DMS114 treated with DMSO at 0.1 percent for 48 hours (cell line): ENCODE results near the gene FGGY.
"Not testable (repeated sequence)": the region's sequence is repeated elsewhere in the genome, so short reads cannot be mapped to it uniquely, and the experiment has no call there.

Experiments
- DNase-seq: peaks from one replicate; lab custom pipeline; 2025; ENCODE audit not compliant: unreplicated experiment; lab: John Stamatoyannopoulos, UW

FGGY gene

GRCh38 chr1:59296358-59297256, at the start of gene FGGY:
TSS of gene FGGY (plus strand) at chr1:59297094. CDS start at chr1:59321550, 24,456 bp downstream.
- DNase-seq = peak; percentile 96

- no peak for DNase-seq
These were observed 48.1 kb upstream of the FGGY start for GRCh38 chr1:59248758-59249157.

GRCh38 chr1:59249396-59250137, 47.3 kb upstream of the FGGY start:
- DNase-seq = no peak

- DNase-seq = not testable (repeated sequence)
These were observed 45.8 kb upstream of the FGGY start for GRCh38 chr1:59251061-59251460.

- DNase-seq = not testable (repeated sequence)
These were observed 40.5 kb upstream of the FGGY start for GRCh38 chr1:59256429-59256828.

GRCh38 chr1:59258412-59259032, 38.4 kb upstream of the FGGY start:
- DNase-seq = no peak

GRCh38 chr1:59261537-59261936, 35.4 kb upstream of the FGGY start:
- no peak for DNase-seq

GRCh38 chr1:59262631-59263030, 34.3 kb upstream of the FGGY start:
- no peak for DNase-seq

- no peak for DNase-seq
These were observed 33.8 kb upstream of the FGGY start for GRCh38 chr1:59263111-59263510.

- no peak for DNase-seq
These were observed 31.3 kb upstream of the FGGY start for GRCh38 chr1:59265622-59266021.

- no peak for DNase-seq
These were observed 30.5 kb upstream of the FGGY start for GRCh38 chr1:59266180-59266926.

- no peak for DNase-seq
These were observed 30.0 kb upstream of the FGGY start for GRCh38 chr1:59266927-59267293.

- DNase-seq = no peak
These were observed 28.5 kb upstream of the FGGY start for GRCh38 chr1:59268406-59268805.

GRCh38 chr1:59271561-59272260, 25.2 kb upstream of the FGGY start:
- no peak for DNase-seq

- DNase-seq = no peak
These were observed 24.4 kb upstream of the FGGY start for GRCh38 chr1:59272507-59272906.

GRCh38 chr1:59276439-59276851, 20.4 kb upstream of the FGGY start:
- DNase-seq = no peak

GRCh38 chr1:59278780-59279354, 18.0 kb upstream of the FGGY start:
- DNase-seq = no peak

GRCh38 chr1:59279645-59280044, 17.2 kb upstream of the FGGY start:
- DNase-seq = no peak

- DNase-seq = no peak
These were observed 13.9 kb upstream of the FGGY start for GRCh38 chr1:59282951-59283350.

GRCh38 chr1:59285691-59286090, 11.2 kb upstream of the FGGY start:
- no peak for DNase-seq
